ENCODE data around the gene PNMT.
A peak's percentile ranks its signal among the peaks of the same experiment; 100 is the strongest.

The PNMT gene

DNA sequence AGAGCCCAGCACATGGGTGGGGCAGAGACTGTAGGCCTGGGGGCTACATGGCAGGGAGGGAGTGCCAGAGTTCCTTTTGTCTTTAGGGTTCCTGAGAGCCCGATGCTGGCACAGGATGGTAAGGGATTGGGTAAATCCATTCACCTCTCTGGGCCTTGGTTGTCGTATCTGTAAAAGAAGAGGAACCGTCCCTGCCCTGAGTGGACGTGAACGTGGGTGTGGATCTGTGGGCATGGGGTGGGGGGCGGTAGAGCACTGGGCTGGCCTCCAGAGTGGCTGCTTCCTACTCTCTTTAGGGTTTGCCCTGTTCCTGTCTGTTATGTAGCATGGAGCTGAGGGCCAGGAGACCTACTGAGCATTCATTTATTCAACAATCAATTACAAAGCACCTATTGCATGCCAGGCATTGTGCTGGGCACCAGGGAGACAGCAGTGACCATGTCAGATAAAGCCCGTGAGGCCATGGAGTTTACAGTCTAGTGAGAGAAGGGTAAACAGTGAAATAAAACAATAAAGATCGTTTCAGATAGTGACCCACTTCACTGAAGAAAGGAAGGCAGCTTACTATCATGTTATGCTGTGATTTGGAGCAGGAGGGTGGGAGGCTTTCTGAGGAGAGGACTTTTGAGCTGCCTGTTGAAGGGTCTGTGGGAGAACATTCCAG lies 16.2 kb upstream of the PNMT start:
- DNase-seq (ENCODE audit: low spot score), result no peak
- TF ChIP-seq, protein P1, sequence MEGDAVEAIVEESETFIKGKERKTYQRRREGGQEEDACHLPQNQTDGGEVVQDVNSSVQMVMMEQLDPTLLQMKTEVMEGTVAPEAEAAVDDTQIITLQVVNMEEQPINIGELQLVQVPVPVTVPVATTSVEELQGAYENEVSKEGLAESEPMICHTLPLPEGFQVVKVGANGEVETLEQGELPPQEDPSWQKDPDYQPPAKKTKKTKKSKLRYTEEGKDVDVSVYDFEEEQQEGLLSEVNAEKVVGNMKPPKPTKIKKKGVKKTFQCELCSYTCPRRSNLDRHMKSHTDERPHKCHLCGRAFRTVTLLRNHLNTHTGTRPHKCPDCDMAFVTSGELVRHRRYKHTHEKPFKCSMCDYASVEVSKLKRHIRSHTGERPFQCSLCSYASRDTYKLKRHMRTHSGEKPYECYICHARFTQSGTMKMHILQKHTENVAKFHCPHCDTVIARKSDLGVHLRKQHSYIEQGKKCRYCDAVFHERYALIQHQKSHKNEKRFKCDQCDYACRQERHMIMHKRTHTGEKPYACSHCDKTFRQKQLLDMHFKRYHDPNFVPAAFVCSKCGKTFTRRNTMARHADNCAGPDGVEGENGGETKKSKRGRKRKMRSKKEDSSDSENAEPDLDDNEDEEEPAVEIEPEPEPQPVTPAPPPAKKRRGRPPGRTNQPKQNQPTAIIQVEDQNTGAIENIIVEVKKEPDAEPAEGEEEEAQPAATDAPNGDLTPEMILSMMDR (IDR thresholded peaks at IDR 0.05; ENCODE audit: extremely low read depth, missing control alignments), result no peak

- no peak for DNase-seq (ENCODE audit: low spot score)
- TF ChIP-seq, protein P1 (IDR thresholded peaks at IDR 0.05; ENCODE audit: extremely low read depth, missing control alignments), result no peak
These were observed 15.5 kb upstream of the PNMT start for GRCh38 chr17:39652587-39653315.

GRCh38 chr17:39653316-39653661 lies 15.0 kb upstream of the PNMT start:
- TF ChIP-seq, protein P1 (IDR thresholded peaks at IDR 0.05; ENCODE audit: extremely low read depth, missing control alignments), result no peak
- DNase-seq (ENCODE audit: low spot score), result no peak

- peak; percentile 91 for DNase-seq (ENCODE audit: low spot score)
- TF ChIP-seq, protein P1 (IDR thresholded peaks at IDR 0.05; ENCODE audit: extremely low read depth, missing control alignments), result peak; percentile 84
These were observed 14.5 kb upstream of the PNMT start for GRCh38 chr17:39653662-39654331.

DNA sequence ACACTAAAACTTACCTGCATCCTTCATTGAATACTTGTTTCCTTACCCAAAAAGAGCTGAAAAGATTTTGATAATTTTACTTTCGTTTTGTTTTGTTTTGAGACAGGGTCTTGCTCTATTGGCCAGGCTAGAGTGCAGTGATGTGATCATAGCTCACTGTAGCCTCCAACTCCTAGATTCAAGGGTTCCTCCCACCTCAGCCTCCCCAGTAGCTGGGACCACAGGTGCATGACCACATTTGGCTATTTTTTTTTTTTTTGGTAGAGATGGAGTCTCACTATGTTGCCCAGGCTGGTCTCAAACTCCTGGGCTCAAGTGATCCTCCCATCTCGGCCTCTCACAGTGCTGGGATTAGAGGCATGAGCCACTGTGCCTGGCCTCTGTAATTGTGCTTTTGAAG lies 13.1 kb upstream of the PNMT start:
- TF ChIP-seq, protein P1 (IDR thresholded peaks at IDR 0.05; ENCODE audit: extremely low read depth, missing control alignments), result no peak

DNA sequence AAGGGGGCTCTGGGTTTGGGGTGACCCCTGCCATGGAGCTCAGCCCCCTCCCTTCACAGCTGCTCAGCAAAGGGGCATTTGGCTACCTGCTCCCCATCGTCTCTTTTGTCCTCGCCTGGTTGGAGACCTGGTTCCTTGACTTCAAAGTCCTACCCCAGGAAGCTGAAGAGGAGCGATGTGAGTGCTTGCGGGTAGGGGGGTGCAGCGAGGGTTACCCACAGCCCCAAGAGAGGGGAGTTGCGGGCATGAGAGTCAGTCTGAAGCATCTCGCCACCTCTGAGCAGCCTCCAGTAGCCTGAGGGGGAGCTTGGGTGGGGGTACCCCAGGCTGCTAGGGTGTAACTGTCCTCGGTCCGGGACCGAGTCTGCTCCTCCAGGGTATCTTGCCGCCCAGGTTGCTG lies 9.9 kb upstream of the PNMT start:
- no peak for DNase-seq (ENCODE audit: low spot score)
- TF ChIP-seq, protein P1 (IDR thresholded peaks at IDR 0.05; ENCODE audit: extremely low read depth, missing control alignments), result no peak

More for the DNA sequence above, 13.1 kb upstream of the PNMT start:
- DNase-seq (ENCODE audit: low spot score), result no peak

GRCh38 chr17:39658760-39659159 lies 9.5 kb upstream of the PNMT start:
- TF ChIP-seq, protein P1 (IDR thresholded peaks at IDR 0.05; ENCODE audit: extremely low read depth, missing control alignments), result no peak
- no peak for DNase-seq (ENCODE audit: low spot score)
